Stimulated activated CD8-positive, alpha-beta memory T cell treated with anti-CD3 and anti-CD28 coated beads, Interleukin-12 subunit alpha, Interleukin-12 subunit beta, amount 100 ng/mL, for 1 hour (primary cell): Measurements from ENCODE around the gene EPB41L2.

Experiments
- DNase-seq: peaks from one replicate; pipeline ENCODE4 v3.0.0-alpha.2; 2020; ENCODE audit warnings: low read depth

EPB41L2 gene

DNA sequence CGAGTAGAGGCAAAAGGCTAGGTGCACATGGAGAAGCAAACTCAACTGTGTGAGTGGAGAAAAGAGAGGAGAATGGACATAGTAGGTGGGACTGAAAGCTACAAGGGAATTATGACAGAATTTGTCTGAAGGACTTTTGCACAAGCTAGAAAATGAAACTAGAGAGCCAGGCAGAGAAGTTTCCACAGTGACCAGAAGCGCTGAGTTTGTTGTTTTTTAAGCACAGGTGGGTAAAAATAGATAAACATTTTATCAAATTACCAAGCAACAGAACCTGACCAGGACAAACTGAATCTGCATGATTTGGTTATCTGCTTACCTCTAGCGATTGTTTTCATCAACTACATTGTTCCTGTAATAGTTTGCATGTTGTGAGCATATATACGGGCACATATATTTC lies 197.3 kb downstream of the EPB41L2 start:
- DNase-seq, result no peak

DNA sequence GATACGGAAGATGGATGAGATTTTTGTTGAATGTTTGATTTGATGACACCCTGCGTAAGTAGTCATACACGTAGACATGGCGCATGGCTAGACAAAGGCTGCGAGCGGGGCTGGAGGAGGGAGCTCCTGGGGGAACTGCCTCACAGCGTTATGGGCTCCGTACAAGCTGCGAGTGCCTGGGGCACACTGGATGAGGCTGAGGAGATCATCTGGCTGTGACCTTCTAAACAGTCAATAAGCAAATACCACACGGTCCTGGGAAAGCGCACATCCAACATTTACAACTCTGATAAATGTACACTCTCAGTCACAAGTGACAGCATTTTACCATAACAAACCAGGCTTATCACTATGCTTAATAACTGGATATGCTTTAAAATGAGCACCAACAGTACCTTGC lies 198.7 kb downstream of the EPB41L2 start:
- no peak for DNase-seq

DNA sequence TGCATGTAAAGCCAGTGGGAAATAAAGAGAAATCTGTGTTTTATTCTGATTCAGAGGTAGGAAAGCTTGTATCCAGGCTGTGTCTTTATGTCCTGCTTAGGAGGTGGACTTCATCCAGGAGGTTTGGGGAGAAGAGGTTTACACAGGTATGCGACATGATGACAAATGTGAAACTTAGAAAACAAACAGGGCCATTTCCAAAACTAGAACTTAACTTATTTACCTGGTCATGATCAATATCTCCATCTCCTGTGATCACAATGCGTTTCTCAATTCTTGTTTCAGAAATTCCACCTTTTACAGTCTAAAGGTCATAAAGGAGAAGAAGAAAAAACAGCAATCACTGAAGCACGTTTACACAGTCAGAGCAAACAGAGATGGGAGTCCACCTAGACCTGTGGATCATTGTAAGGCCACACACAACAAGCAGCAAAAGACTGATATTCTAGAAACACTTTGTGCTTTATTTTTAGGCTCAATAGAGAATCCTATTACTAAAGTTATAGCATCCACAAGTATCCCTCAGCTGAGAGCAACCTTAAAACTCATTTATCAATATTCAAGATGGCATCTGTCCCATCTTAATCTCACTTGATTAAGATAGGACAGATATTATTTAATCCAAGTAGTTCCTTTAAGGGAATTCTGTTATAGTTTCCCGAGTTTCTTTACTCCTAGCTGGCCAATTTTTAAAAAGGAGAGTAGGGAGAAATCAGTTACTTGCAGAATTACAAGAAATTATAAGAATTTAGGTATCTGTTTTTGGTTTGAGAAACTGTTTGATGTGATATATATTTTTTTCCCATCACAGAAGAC lies 199.4 kb downstream of the EPB41L2 start:
- no peak for DNase-seq

DNA sequence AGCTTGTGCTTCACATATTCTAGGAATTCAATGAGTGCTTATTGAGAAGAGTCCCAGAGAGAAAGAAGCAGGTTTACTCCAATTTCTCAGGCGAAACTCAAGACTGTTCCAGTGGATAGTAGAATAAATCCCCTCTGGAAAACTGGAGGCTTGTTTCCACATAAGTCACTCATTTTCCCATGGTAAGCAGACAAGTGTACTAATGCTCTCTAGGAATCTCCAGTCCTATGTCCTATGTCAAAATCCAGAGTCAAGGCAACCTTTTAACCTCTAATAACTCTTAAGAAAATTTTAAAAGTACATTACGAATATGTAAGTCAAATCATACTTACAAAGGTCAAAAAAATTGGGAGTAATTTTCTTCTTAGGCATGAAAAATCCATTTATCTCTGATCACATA lies 200.7 kb downstream of the EPB41L2 start:
- DNase-seq, result no peak

DNA sequence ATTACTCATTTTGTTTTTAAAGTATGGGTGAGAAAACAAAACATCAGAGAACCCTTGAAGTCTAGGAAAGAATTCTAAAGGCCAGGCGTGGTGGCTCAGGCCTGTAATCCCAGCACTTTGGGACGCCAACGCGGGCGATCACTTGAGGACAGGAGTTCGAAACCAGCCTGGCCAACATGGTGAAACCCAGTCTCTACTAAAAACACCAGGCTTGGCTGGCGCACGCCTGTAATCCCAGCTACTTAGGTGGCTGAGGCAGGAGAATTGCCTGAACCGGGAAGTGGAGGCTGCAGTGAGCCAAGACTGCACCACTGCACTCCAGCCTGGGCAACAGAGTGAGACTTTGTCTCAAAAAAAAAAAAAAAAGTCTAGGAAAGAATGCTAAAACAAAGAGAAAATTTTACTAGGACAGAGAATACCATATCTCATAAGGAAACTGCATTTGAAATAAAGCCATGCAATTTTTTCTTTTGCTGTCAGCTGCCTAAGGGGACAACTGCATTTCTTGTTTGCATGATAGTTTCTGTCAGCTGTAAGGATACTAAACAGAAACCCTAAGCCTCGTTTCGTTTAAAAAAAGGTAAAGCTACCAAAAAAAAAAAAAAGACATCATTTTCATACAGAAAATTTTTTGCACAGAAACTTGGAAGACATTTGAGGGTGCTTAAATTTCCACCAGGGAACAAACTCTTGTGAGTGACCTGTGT lies 203.7 kb downstream of the EPB41L2 start:
- no peak for DNase-seq

DNA sequence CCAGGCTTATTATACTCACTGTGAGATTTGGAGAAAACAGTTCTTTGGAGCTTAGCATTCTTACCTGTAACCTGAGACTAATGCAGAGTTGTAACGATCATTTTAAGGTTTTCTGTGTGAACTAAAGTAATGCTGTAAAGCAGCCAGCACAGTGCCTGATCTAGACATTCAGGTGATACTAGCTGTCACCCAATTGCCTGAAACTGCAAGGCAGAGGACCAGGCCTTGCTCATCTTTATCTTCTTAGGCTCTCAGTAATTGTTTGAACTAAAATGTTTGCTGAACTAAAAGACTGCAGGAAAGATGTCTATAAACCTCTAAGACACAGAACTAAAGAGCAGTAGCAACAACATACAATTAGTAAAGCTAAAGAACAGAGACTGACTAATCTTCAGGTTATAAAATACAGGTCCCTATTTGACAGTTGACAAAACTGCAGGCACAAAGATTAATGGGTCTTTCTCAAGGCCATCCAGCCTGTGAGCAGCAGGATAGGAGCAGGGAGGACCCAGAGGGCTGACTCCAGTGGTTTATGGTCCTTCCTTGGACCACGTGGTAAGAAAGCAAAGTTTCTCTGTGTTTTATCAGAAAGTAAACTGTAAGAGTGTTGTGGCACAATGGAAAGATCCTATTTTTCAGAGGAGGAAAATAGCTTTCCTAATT lies 204.4 kb downstream of the EPB41L2 start:
- no peak for DNase-seq

DNA sequence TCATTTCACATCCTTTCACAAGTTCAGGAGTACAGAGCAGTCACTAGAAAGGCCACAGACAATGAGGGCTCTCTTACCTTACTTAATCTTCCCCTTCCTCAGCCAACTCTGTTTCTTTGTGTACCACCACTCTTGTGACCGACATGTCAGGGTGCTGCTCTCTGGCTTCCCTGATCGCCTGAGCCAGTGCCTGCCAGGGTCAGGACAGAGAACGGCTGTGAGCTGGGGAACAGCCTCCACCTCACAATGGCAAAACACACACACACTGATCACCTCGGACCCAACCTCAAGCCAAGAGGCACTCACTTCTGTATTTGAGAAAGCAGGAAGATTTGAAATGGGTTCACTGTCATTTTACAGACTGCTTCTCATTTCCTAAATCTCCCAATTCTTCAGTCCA lies 205.0 kb downstream of the EPB41L2 start:
- no peak for DNase-seq

DNA sequence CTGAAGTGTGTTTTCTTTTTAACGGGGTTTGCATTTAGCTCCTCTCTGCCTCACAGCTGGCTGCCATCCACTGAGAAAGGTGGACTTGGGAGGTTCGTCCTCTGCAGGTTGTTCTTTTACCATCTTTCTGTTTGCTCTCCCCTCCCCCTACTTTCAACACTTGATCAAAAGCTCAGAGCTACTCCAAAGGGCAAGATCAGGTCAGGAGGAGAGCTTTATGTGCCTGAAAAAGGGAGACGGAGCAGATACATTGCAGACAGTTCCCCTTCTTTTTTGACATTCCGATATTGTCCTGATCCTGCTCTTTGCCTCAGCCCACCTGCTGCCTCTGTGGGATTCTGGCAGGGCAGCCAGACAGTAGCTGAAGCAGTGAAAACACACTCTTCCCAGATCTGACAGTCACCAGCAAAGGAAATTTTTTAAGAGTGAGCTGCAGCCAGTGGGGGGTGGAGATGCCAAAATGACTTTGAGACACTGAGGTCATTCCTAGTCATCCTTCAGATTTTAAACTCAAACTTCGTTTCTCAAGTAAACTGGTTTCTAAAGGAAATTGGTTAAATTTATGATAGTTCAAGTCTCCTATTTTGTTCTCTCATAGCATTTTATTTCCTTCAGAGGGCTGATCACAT lies 209.4 kb downstream of the EPB41L2 start:
- DNase-seq, result no peak

DNA sequence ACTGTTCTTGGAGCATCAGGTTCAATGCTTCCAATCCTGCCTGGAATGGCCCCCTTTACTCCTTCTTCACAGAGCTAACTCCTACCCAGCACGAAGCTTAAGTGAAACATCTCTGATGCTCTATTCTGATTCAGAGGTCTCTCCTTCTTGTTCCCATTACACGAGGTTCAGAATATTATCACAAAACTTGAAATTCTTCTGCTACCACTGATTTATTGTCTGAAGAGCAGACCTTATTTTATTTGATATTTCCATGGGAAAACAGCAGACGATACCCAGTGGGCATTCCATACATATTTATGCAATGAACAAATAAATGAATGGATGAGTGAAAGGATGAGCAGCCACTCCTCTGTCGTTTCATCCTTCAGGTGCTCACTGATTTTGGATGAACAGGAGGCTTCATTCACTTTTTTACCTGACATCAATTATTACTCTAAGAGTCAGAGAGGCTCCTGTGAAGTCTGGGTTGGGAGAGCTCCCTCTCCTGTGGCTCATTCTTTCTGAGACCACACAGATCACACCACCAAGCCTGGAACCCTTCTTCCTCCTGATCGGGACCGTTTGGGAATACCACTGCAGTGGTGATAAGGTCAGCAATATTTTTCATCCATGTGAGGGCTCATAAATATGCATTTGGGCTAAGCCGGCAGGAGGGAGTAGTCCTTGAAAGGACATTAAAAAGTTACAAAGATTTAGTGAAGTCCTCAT lies 210.0 kb downstream of the EPB41L2 start:
- no peak for DNase-seq

DNA sequence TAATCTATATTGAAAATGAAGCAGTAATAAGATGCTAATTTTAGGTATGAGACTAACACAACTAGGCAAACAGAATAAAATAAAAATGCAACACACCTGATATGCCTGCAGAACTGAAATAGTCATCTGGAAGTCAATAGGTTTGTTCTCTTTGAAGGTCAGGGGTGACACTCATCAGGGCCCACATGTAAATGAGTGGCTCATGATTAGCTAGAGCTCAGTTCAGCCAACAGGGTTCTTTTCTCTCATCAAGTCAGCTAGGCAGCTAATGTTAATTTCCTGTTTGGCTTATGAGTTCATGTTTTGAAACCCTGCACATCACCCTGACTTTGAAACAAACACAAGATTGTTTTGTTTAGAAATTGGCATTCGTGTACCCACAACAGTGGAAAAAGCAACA lies 212.0 kb downstream of the EPB41L2 start:
- no peak for DNase-seq

DNA sequence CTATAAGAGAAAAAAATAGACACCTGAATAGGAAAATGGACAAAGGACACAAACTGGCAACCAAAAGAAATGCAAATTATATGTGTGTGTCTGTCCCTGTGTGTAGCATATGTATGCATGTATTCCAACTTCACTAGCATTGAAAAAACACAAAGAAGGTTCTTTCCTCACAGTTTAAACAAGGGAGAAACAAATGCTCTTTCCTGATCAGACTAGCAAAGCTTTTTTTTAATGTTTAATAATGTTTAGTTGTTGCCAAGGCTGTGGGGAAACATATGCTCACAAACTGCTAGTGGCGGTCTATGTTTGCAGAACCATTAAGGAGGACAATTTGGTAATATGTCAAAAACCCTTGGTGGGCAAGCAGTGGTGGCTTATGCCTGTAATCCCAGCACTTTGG lies 213.5 kb downstream of the EPB41L2 start:
- no peak for DNase-seq

DNA sequence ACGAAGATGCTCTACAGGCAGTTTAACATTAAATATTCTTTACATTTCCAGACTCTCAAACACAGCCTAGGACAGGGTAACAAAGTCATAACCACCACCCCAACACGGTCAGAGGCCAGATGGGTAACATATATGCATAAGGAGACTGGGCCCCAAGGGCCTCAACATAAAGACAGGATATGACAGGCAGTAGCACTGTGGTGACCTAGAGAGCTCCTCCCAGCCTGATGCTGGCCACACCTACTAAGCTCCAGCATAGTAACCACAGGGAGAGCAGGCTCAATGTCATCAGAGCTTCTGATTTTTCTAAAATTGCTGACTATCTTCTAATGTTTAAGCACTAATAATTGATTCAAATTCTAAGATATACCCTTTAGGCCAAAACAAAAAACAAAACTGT lies 214.1 kb downstream of the EPB41L2 start:
- DNase-seq, result no peak

DNA sequence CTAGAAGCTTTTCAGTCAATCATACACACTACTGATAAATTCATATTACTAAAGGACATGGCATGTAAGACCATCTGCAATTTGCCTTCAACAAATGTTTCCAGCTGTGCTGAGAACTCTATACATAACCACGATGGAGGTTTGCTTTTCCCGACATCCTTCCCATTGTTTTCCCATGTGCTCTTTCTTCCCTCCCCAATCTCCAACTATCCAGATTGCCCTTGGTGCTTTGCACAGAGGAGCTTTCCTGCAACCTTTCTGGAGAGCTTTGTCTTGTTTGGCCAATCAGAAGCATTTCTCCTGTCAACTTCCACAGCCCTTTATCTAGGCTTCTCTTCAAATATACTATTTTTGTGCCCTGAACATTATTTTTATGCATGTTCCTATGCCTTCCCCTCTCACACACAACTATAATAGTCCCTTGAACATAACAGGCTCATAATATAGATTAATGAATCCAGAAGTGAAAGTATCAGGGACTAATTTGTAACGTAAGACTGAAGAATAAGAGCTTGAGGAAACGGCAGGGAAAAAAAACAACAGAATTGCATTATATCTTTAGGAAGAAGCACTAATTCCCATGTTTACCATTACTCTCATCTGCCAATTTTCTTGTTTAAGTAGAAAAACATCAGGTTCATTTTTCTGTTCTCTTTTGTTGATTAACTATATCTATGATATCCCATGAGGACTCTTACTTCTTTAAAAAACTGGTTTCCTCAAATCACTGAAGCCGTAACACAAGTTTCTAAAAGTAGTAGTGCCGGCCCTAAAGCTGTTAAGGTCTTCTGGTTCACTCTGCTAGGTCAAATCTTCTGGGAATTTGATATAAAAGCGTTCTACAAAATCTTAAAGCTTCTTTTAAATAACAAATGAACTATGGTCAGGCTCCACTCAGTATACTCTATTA lies 215.8 kb downstream of the EPB41L2 start:
- DNase-seq, result no peak

DNA sequence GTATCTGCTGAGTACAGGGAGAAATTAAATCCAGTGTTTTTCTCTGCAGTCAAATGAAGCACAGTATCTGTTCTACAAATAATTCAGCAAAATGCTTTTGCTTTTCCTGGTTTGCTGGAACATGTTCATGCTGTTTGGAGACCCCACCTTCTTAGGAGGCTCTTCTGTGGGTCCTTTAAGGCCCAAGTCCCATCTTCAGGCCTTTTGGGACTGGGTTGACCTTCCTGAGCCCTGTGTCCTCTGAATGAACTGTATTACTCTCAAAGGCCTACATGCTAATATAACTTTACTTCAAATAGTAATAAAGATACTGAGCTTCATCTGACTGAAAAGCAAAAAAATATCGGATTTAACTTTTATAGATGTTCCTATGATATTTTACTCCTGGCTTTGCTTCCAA lies 216.5 kb downstream of the EPB41L2 start:
- no peak for DNase-seq

DNA sequence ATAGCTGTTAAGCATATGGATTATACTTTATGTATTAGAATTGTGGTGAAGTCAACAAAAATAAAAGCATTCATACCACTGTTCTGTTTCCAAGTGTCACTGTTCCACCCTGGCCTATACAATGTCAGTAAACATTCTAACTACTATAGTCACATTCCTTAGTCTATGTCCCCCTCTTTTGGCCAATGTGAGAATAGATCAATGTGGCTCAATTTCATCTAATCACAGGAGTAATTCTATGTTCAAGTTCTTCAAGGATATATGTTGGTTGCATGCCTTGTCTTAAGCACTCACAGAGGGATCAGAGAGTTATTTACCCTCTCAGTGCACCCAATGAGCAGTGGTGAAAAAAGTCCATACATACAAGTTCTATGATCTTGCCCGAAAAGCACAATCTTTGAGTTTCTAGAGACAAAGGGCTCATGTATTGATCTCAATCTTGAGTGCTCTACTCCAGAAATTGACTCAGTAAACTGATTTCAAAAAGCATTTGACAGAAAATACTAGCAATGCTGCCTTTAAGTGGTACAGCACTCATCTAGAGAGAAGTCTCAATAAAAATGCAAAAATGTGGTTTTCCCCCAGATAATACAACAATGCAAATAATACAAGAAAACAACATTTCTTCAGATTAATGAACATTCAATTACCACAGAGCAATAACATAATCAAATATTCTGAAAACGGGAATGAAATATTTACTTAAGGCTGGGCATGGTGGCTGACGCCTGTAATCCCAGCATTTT lies 219.3 kb downstream of the EPB41L2 start:
- DNase-seq, result no peak

DNA sequence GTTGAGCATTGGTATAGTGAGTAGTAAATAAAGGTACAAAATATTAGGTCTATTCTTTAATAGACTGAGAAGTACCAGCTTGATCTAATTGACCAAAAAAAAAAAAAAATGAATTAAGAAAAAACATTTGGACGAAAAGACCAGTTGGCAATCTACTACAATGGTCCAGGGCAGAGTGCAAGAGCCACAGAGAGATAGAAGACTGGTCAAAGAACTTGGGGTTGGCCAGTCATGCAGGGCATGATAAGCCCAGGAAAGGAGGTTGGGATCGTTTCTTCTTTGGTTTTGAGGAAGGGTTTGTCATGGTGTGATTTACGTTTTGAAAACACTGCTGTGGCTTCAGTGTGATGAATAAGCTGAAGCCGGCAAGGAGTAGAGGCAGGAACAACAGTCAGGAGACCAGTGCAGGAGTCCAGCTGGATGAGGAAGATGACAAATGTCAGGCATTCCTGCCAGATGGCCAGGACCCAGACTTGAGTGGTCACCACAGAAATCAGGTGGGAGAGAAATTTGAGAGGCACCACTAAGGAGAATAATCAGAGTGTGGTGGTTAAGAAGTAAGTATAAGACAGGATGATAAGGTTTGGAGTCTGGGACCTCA lies 221.8 kb downstream of the EPB41L2 start:
- DNase-seq, result no peak

DNA sequence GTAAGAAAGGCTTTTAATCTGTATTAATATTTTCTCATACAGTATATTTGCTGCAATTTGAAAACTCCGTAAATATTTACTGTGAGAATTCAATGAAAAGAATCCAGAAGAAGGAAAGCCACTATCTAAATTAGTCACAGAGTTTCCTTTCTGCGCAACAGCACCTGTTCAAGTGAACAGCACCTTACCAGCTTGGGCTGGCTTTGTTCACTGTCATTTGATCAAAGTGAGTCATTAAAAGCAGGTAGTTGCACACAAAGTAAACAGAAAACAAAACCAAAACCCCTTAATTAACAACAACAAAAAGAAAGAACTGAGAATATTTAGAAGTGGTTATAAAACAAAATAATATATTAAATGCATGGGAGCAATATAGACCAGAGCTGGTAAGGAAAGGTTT lies 223.0 kb downstream of the EPB41L2 start:
- no peak for DNase-seq

DNA sequence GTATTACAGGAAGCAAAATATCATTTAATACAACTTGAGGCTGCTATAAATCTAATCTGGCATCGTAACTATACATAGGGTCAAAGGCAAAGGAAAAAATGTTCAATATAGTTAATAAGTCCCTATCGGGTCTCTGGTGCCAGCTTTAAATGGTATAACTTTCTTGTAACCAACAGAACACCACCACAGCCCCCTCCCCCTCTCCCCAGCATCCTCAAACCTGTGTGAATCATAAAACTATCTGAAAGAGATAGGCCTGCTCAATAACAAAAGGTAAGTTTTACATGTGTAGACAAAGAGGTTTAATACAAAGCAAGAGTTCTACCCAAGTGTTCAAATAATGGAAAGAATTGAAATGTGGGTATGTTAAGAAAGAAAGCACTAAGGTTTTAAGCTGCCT lies 223.7 kb downstream of the EPB41L2 start:
- no peak for DNase-seq

DNA sequence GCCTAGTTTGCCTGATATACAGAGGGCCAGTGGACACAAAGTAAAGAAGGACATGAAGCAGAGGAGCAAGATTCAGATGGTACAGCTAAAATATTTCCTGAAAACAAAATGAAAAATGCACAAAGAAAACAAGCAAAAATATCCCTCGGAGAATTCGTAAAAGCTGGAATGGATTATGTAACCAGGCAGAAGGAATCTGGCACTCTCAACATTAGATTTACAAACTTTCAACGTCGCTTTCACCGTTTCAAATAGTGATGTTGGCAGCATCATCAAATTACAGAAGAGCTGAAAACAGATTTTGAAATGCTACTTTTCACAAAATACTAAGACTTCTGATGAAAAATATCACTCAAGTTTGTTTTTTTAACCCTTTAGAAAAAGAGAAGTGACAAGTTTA lies 224.1 kb downstream of the EPB41L2 start:
- DNase-seq, result no peak
